Measurements from ENCODE around the gene QSOX1.

GRCh38 chr1:180250883-180251509 lies 96.3 kb downstream of the QSOX1 start:
- TF ChIP-seq CTCF (IDR thresholded peaks at IDR 0.05; ENCODE audit: low read depth, low read length) (no peak), EZH2phosphoT487 (IDR thresholded peaks at IDR 0.05; ENCODE audit: low read depth) (no peak)

Data from OCI-LY3 (cell line).